Upper lobe of left lung (tissue), 6 donors: ENCODE measurements around the gene EXOC6. TPM values are rescaled to one million over a fixed set of nuclear protein-coding genes. Genes with fewer than 3 reads are reported as not detected.
A peak's percentile ranks its signal among the peaks of the same experiment; 100 is the strongest.

Experiments used
- ATAC-seq, 2 donors: fragments of 200-7000 bp; cut with Tn5 transposase; one replicate each; pipeline ENCODE4 v1.9.1; 2022; ENCODE audit warnings: mild to moderate bottlenecking in 2 of 2, moderate library complexity in 2 of 2; ENCODE audit not compliant: low FRiP score in 2 of 2
- DNase-seq, 2 donors: peaks; one replicate each; pipeline ENCODE4 v3.0.0-alpha.2; 2019 to 2020
- H3K27ac ChIP-seq, 4 donors: fragments of 200-600 bp; sonication (generic); one replicate each; pipeline ENCODE4 v1.5.1; 2016 to 2019
- H3K27me3 ChIP-seq, 4 donors: fragments of 200-600 bp; sonication (generic); one replicate each; pipeline ENCODE4 v1.5.1; 2017 to 2019
- H3K36me3 ChIP-seq, 4 donors: fragments of 200-600 bp; sonication (generic); one replicate each; pipeline ENCODE4 v1.5.1; 2016 to 2019
- H3K4me1 ChIP-seq, 4 donors: fragments of 200-600 bp; sonication (generic); one replicate each; pipeline ENCODE4 v1.5.1; 2018 to 2019
- H3K4me3 ChIP-seq, 4 donors: fragments of 200-600 bp; sonication (generic); one replicate each; pipeline ENCODE4 v1.5.1; 2017 to 2019; ENCODE audit warnings: mild to moderate bottlenecking in 2 of 4, moderate library complexity in 1 of 4
- H3K9me3 ChIP-seq, 4 donors: fragments of 200-600 bp; sonication (generic); one replicate each; pipeline ENCODE4 v1.5.1; 2018 to 2019
- EP300 ChIP-seq, 4 donors: sonication (generic); formaldehyde crosslinking; IDR thresholded peaks; one replicate each; pipeline ENCODE4 v1.5.1; 2017; ENCODE audit warnings: antibody characterized with exemption in 4 of 4, control low read depth in 2 of 4
- POLR2A ChIP-seq, 4 donors: fragments of 450-650 bp; IDR thresholded peaks; one replicate each; pipeline ENCODE4 v1.5.1; 2016 to 2017; ENCODE audit warnings: antibody characterized with exemption in 4 of 4, mild to moderate bottlenecking in 2 of 4
- POLR2AphosphoS5 ChIP-seq, 2 donors: sonication (generic); formaldehyde crosslinking; IDR thresholded peaks; one replicate each; pipeline ENCODE4 v1.5.1; 2017; ENCODE audit warnings: antibody characterized with exemption in 2 of 2
- WGBS, 2 donors: methylation state at CpG; one replicate each; pipeline ENCODE4 v1.1.5; 2017 to 2018; 5-methylcytosine and 5-hydroxymethylcytosine counted together
- total RNA-seq, 6 donors: library from RNA; depleted of rRNA in 4 of 6; stranded (reverse); fragments of >200 nt in 4 of 6; gene quantifications; one replicate each; pipeline versions ENCODE4 v1.1.0 to v1.2.1, GENCODE V29; 2016 to 2021
- TF ChIP-seq, protein P1 (sequence below), 6 experiments: fragments of 450-650 bp in 4 of 6; fragments of 200-600 bp in 2 of 6; sonication (generic) in 2 of 6; IDR thresholded peaks; one replicate each; pipeline ENCODE4 v1.5.1; 2016 to 2019; ENCODE audit warnings: antibody characterized with exemption in 6 of 6
- donor health status: DM: no; HTN: no; CAD: no; lungs with moderate emphysema.
- donor health status: DM: no; HTN: yes; CAD: no; lungs with severe emphysema.

Gene EXOC6
- total RNA-seq, 6 donors from 2014 or later, result 7.1 to 27.3 (median 20.1) TPM

DNA sequence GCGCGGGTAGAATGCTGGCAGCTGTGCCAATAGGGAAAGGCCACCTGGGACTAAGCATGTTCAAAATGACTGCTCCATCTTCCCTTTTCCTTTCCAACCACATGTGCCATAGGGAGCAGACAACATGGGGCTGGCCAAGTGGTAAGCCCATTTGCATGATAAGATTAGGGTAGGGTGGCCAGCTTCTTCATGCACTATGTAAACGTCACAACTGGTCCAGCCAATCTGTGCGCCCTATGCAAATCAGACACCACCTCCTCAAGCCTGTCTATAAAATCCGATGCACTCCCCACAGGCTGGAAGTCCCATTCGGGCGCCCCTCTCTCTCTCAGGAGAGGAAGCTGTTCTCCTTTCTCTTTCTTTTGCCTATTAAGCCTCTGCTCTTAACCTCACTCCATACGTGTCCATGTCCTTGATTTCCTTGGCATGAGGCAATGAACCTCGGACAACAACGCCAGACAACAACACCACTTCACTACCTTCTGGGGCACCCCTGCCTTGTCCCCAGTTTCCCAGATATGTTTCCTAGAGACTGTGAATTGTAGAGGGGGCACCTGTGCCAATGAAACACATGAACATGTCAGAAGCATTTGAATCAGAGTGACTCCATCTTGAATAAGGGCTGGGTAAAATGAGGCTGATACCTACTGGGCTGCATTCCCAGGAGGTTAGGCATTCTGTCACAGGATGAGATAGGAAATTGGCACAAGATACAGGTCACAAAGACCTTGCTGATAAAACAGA lies 19.1 kb upstream of the EXOC6 start:
- 88 to 91% methylated on average over 10 of the region's 10 CpGs for WGBS, 2 donors
- Histone ChIP-seq H3K4me3 (no peak overlapping the region), H3K27me3 (no peaks in the 10 kb centered on the region), H3K27ac (no peak overlapping the region), H3K9me3 (no peaks in the 10 kb centered on the region), H3K4me1 (peaks cover 0 to 7% (median 2%) of the 10 kb centered on the region in 4 donors), H3K36me3 (no peaks in the 10 kb centered on the region)
- DNase-seq (no peak), ATAC-seq (no peak)
- TF ChIP-seq EP300 (IDR thresholded peaks at IDR 0.05) (no peak), POLR2A (IDR thresholded peaks at IDR 0.05) (no peak), POLR2AphosphoS5 (IDR thresholded peaks at IDR 0.05) (no peak)
- TF ChIP-seq, protein P1, sequence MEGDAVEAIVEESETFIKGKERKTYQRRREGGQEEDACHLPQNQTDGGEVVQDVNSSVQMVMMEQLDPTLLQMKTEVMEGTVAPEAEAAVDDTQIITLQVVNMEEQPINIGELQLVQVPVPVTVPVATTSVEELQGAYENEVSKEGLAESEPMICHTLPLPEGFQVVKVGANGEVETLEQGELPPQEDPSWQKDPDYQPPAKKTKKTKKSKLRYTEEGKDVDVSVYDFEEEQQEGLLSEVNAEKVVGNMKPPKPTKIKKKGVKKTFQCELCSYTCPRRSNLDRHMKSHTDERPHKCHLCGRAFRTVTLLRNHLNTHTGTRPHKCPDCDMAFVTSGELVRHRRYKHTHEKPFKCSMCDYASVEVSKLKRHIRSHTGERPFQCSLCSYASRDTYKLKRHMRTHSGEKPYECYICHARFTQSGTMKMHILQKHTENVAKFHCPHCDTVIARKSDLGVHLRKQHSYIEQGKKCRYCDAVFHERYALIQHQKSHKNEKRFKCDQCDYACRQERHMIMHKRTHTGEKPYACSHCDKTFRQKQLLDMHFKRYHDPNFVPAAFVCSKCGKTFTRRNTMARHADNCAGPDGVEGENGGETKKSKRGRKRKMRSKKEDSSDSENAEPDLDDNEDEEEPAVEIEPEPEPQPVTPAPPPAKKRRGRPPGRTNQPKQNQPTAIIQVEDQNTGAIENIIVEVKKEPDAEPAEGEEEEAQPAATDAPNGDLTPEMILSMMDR (IDR thresholded peaks at IDR 0.05), result no peak

DNA sequence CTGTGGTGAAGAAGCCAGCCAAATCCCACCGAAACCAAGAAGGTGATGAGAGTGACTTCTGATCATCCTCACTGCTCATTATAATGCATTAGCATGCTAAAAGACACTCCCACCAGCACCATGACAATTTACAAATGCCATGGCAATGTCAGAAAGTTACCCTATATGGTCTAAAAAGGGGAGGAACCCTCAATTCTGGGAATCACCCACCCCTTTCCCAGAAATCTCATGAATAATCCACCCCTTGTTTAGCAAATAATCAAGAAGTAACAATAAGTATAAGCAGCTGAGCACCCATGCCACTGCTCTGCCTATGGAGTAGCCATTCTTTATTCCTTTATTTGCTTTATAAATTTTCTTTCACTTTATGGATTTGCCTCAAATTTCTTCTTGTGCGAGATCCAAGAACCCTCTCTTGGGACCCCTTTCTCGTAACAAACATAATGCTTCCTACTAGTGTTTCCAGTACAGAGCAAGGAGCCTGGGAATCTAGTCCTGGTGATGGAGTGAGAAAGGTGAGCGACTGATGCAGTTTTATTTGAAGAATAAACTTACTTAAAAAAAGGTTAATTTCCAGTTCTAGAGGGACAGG lies 18.4 kb upstream of the EXOC6 start:
- no peak for ATAC-seq
- Histone ChIP-seq H3K36me3 (no peaks in the 10 kb centered on the region), H3K27me3 (no peaks in the 10 kb centered on the region), H3K27ac (peak overlapping the region in 2 of 4 donors; percentile 54 to 76), H3K4me1 (peaks cover 0 to 7% (median 2%) of the 10 kb centered on the region in 4 donors), H3K9me3 (no peaks in the 10 kb centered on the region), H3K4me3 (no peak overlapping the region)
- no peak for TF ChIP-seq POLR2AphosphoS5 (IDR thresholded peaks at IDR 0.05)
- no peak for TF ChIP-seq EP300 (IDR thresholded peaks at IDR 0.05)
- TF ChIP-seq, protein P1 (IDR thresholded peaks at IDR 0.05), result no peak
- no peak for TF ChIP-seq POLR2A (IDR thresholded peaks at IDR 0.05)
- WGBS, 2 donors, result 90 to 94% methylated on average over 4 of the region's 4 CpGs
- DNase-seq, result no peak

DNA sequence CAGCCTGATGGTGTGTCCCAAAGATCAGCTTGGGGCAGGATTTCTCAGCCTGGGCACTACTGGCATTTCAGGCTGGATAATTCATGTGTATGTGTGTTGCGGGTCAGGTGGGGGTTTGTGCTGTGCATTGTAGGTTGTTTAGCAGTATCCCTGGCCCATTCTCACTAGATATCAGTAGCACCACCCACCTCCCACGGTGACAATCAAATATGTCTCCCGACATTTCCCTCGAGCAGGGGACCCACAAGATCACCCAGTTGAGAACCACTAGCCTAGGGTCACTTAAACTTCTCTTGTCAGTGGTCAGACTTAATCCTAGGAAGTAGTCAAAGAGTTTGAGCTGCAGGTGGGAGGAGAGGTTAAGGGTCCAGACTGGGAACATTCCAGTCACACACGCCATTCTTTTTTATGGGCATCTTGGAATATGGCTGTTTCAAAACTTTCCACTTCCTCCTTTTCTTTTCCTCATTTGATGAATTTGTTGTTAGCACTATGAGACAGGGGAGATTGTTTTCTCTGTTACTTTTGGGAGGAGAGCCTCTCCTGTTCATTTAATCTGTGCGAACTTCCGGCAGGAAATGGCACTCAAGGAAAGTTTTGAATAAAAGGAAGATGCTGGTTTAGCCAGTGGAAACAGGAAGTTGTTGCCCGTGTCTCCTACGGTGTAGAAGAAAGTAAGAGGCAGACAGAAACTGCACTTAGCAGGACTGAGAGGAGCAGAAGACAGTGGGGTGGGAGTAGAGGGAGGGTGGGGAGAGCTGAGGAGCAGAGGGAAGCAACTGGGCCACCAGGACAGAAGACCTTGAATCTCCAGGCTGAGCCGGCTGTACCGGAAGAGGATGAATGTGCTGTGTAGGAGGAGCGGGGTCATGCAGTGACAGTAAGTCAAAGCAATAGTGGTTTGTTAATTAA lies 17.6 kb upstream of the EXOC6 start:
- WGBS, 2 donors, result 47 to 58% methylated on average over 12 of the region's 12 CpGs
- TF ChIP-seq EP300 (IDR thresholded peaks at IDR 0.05) (no peak), POLR2AphosphoS5 (IDR thresholded peaks at IDR 0.05) (no peak), POLR2A (IDR thresholded peaks at IDR 0.05) (no peak)
- TF ChIP-seq, protein P1 (IDR thresholded peaks at IDR 0.05), result no peak
- no peaks in the 10 kb centered on the region for H3K36me3 ChIP-seq
- no peaks in the 10 kb centered on the region for H3K9me3 ChIP-seq
- no peaks in the 10 kb centered on the region for H3K27me3 ChIP-seq
- peak in 1 of 2 donors; percentile 24 for DNase-seq
- peaks cover 0 to 7% (median 2%) of the 10 kb centered on the region in 4 donors for H3K4me1 ChIP-seq
- peak; percentile 43 to 68 for ATAC-seq
- H3K27ac ChIP-seq, result peak overlapping the region; percentile 10 to 76 (median 54)
- H3K4me3 ChIP-seq, result peak overlapping the region in 3 of 4 donors; percentile 33 to 43 (median 35)

DNA sequence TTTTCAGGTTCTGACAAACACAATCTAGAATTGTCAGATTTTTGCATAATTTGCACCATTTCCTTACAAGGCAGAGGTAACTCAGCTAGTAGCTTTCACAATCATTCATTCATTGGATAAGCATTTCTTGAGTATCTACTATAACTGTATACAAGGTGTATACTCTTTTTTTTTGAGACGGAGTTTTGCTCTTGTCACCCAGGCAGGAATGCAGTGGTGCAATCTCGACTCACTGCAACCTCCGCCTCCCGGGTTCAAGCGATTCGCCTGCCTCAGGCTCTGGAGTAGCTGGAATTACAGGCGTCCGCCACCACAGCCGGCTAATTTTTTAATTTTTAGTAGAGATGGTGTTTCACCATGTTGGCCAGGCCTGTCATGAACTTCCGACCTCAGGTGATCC lies 16.2 kb upstream of the EXOC6 start:
- TF ChIP-seq EP300 (IDR thresholded peaks at IDR 0.05) (no peak), POLR2A (IDR thresholded peaks at IDR 0.05) (no peak), POLR2AphosphoS5 (IDR thresholded peaks at IDR 0.05) (no peak)
- TF ChIP-seq, protein P1 (IDR thresholded peaks at IDR 0.05), result no peak
- H3K4me3 ChIP-seq, result peak overlapping the region in 3 of 4 donors; percentile 18 to 43 (median 33)
- DNase-seq, result no peak
- 92 to 93% methylated on average over 10 of the region's 10 CpGs for WGBS, 2 donors
- H3K9me3 ChIP-seq, result no peaks in the 10 kb centered on the region
- H3K27ac ChIP-seq, result peak overlapping the region in 2 of 4 donors; percentile 54 to 76
- H3K4me1 ChIP-seq, result peaks cover 0 to 7% (median 2%) of the 10 kb centered on the region in 4 donors
- no peaks in the 10 kb centered on the region for H3K36me3 ChIP-seq
- H3K27me3 ChIP-seq, result no peaks in the 10 kb centered on the region
- no peak for ATAC-seq
